Upper lobe of right lung (tissue), 1 donor: ENCODE results near the gene ZNF239. TPM values are rescaled to one million over a fixed set of nuclear protein-coding genes. Genes with fewer than 3 reads are reported as not detected.

Experiments
- ATAC-seq: fragments of 200-7000 bp; cut with Tn5 transposase; one replicate; pipeline ENCODE4 v1.9.1; 2020; ENCODE audit warnings: mild to moderate bottlenecking, moderate library complexity
- DNase-seq: peaks from one replicate; pipeline ENCODE4 v3.0.0-alpha.2; 2020
- H3K27ac ChIP-seq: fragments of 200-600 bp; one replicate; pipeline ENCODE4 v1.8.0; 2022
- H3K27me3 ChIP-seq: fragments of 200-600 bp; one replicate; pipeline ENCODE4 v1.8.0; 2022; ENCODE audit warnings: mild to moderate bottlenecking
- H3K36me3 ChIP-seq: fragments of 200-600 bp; one replicate; pipeline ENCODE4 v1.8.0; 2022
- H3K4me1 ChIP-seq: fragments of 200-600 bp; one replicate; pipeline ENCODE4 v1.8.0; 2022
- H3K4me3 ChIP-seq: fragments of 200-600 bp; one replicate; pipeline ENCODE4 v1.8.0; 2022; ENCODE audit warnings: mild to moderate bottlenecking
- H3K9me3 ChIP-seq: fragments of 200-600 bp; one replicate; pipeline ENCODE4 v1.8.0; 2022
- CTCF ChIP-seq: fragments of 200-600 bp; IDR thresholded peaks from one replicate; pipeline ENCODE4 v1.8.0; 2022; ENCODE audit warnings: antibody characterized with exemption
- intact Hi-C: fragments of 100-400 bp; cut with DNase I; formaldehyde crosslinking; loops from one replicate; pipeline ENCODE4 v1.11.0; 2022
- long read RNA-seq: library from polyadenylated mRNA; unstranded; transcript quantifications from one replicate; pipeline ENCODE4 v2.0.0, GENCODE V29; 2021
- total RNA-seq: library from RNA; stranded (reverse); fragmentation: NEBNext Ultra II Directional; extraction: Animal tissue kit (Norgen Biotek cat#: 25700); gene quantifications from one replicate; pipeline ENCODE4 v1.2.1, GENCODE V29; 2021
- donor health status: DM: no; HTN: yes; CAD: no; lungs with severe emphysema.

The ZNF239 gene
- total RNA-seq, result 3.5 TPM
- long read RNA-seq, partial matches to known transcripts, result 0 of 2 reads
- long read RNA-seq, other reads (novel, unspliced or antisense), result 1 of 2 reads

GRCh38 chr10:43574001-43574892 lies at the start of gene ZNF239:
Gene ZNF239, minus strand, starts transcription at chr10:43574616. Its CDS starts 16,537 bp downstream, at chr10:43558079.
- H3K9me3 ChIP-seq, result no peaks in the 10 kb centered on the region
- no peaks in the 10 kb centered on the region for H3K36me3 ChIP-seq
- intact Hi-C loops, result no loop called here
- DNase-seq, result peak; percentile 95
- no peak for TF ChIP-seq CTCF
- peak within 1 kb of the TSS; percentile 68 for H3K27ac ChIP-seq
- H3K4me3 ChIP-seq, result peak within 1 kb of the TSS; percentile 61
- H3K4me1 ChIP-seq, result no peaks in the 10 kb centered on the region
- no peaks in the 10 kb centered on the region for H3K27me3 ChIP-seq
- peak; percentile 98 for ATAC-seq

GRCh38 chr10:43623351-43623750 lies 48.9 kb upstream of the ZNF239 start:
- DNase-seq, result no peak
- H3K4me3 ChIP-seq, result peak overlapping the region; percentile 36
- H3K4me1 ChIP-seq, result no peaks in the 10 kb centered on the region
- no peaks in the 10 kb centered on the region for H3K36me3 ChIP-seq
- no peak for ATAC-seq
- H3K27ac ChIP-seq, result no peak overlapping the region
- intact Hi-C loops, result no loop called here
- no peak for TF ChIP-seq CTCF
- H3K9me3 ChIP-seq, result peaks cover 3% of the 10 kb centered on the region
- H3K27me3 ChIP-seq, result no peaks in the 10 kb centered on the region

- ATAC-seq (no peak), DNase-seq (no peak)
- H3K36me3 ChIP-seq, result no peaks in the 10 kb centered on the region
- no peaks in the 10 kb centered on the region for H3K27me3 ChIP-seq
- no peak for TF ChIP-seq CTCF
- H3K4me3 ChIP-seq, result no peak overlapping the region
- H3K9me3 ChIP-seq, result peaks cover 7% of the 10 kb centered on the region
- no peaks in the 10 kb centered on the region for H3K4me1 ChIP-seq
- intact Hi-C loops, result no loop called here
- no peak overlapping the region for H3K27ac ChIP-seq
Measured at GRCh38 chr10:43622038-43622437, 47.6 kb upstream of the ZNF239 start.

GRCh38 chr10:43619368-43619767 lies 45.0 kb upstream of the ZNF239 start:
- no peak for TF ChIP-seq CTCF
- no peak for ATAC-seq
- H3K9me3 ChIP-seq, result peaks cover 7% of the 10 kb centered on the region
- no peaks in the 10 kb centered on the region for H3K4me1 ChIP-seq
- intact Hi-C loops, result no loop called here
- H3K27ac ChIP-seq, result no peak overlapping the region
- no peaks in the 10 kb centered on the region for H3K27me3 ChIP-seq
- no peaks in the 10 kb centered on the region for H3K36me3 ChIP-seq
- no peak overlapping the region for H3K4me3 ChIP-seq
- no peak for DNase-seq

GRCh38 chr10:43616697-43617370 lies 42.4 kb upstream of the ZNF239 start:
- H3K27me3 ChIP-seq, result no peaks in the 10 kb centered on the region
- intact Hi-C loops, result no loop called here
- H3K9me3 ChIP-seq, result peaks cover 7% of the 10 kb centered on the region
- ATAC-seq, result no peak
- no peak overlapping the region for H3K27ac ChIP-seq
- TF ChIP-seq CTCF, result no peak
- H3K36me3 ChIP-seq, result no peaks in the 10 kb centered on the region
- H3K4me3 ChIP-seq, result no peak overlapping the region
- no peaks in the 10 kb centered on the region for H3K4me1 ChIP-seq
- no peak for DNase-seq
